ENCODE measurements around the gene SLC35F1. TPM values are rescaled to one million over a fixed set of nuclear protein-coding genes. Genes with fewer than 3 reads are reported as not detected.

SLC35F1 gene
- total RNA-seq, 6 experiments from 2014 or later = 0.12 TPM; not detected in 5

DNA sequence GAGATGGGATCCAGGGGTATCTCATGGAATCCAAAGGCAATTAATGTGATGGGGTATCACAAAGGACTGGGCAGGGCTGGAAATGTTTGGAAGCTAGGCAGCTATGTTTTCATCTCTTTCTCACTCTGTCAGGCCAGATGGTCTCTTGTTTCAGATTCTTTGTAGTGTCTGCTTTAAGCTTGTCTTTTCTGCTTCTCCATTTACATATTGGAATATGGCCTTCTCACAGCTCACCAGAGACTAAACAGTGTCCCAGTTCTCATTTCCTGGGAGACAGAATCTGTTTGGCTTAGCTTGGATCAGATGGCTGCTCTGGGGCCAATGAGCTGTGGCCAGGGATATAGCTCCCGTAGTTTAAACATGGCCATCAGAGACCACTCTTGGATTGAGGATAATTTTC is 78.9 kb downstream of the SLC35F1 start:
- no peaks in the 10 kb centered on the region for H3K36me3 ChIP-seq
- no peak overlapping the region for H3K4me3 ChIP-seq
- no peaks in the 10 kb centered on the region for H3K9me3 ChIP-seq
- intact Hi-C loops (cut with DNase I) = no loop called here
- H3K27me3 ChIP-seq = no peaks in the 10 kb centered on the region
- WGBS (ENCODE audit: insufficient coverage, low coverage, low lambda C conversion rate, missing lambda C conversion rate) = 36% methylated on average over 1 of the region's 1 CpG
- no peak for ATAC-seq
- H3K27ac ChIP-seq = no peak overlapping the region
- no peaks in the 10 kb centered on the region for H3K4me1 ChIP-seq
- no peak for DNase-seq
- TF ChIP-seq, protein P1, sequence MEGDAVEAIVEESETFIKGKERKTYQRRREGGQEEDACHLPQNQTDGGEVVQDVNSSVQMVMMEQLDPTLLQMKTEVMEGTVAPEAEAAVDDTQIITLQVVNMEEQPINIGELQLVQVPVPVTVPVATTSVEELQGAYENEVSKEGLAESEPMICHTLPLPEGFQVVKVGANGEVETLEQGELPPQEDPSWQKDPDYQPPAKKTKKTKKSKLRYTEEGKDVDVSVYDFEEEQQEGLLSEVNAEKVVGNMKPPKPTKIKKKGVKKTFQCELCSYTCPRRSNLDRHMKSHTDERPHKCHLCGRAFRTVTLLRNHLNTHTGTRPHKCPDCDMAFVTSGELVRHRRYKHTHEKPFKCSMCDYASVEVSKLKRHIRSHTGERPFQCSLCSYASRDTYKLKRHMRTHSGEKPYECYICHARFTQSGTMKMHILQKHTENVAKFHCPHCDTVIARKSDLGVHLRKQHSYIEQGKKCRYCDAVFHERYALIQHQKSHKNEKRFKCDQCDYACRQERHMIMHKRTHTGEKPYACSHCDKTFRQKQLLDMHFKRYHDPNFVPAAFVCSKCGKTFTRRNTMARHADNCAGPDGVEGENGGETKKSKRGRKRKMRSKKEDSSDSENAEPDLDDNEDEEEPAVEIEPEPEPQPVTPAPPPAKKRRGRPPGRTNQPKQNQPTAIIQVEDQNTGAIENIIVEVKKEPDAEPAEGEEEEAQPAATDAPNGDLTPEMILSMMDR (IDR thresholded peaks at IDR 0.05) = no peak

DNA sequence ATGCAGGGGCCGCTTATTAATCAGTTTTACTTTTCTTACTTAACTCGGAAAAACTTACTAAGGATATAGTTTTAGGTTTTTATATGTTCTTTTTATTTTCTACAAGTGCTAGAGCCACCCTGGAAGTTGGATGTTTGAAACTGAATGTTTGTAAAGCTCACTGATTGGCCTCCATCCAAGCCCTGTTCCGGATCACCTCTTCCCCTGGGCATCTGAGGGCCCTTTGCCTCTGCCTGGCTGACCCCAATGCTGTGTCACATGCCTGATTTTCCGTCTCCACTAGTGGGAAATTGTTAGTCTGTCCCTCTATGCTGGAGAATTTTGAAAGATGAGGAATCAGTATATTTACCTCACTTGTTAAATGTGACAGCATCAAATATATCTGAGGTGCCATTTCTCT is 79.3 kb downstream of the SLC35F1 start:
- Histone ChIP-seq H3K9me3 (no peaks in the 10 kb centered on the region), H3K27ac (no peak overlapping the region), H3K4me1 (no peaks in the 10 kb centered on the region), H3K4me3 (no peak overlapping the region), H3K36me3 (no peaks in the 10 kb centered on the region), H3K27me3 (no peaks in the 10 kb centered on the region)
- ATAC-seq (no peak), DNase-seq (no peak)
- TF ChIP-seq POLR2A (IDR thresholded peaks at IDR 0.05) = no peak
- TF ChIP-seq, protein P1 (IDR thresholded peaks at IDR 0.05) = no peak
- WGBS (ENCODE audit: insufficient coverage, low coverage, low lambda C conversion rate, missing lambda C conversion rate) = 38% methylated on average over 4 of the region's 4 CpGs
- intact Hi-C loops (cut with DNase I) = no loop called here

DNA sequence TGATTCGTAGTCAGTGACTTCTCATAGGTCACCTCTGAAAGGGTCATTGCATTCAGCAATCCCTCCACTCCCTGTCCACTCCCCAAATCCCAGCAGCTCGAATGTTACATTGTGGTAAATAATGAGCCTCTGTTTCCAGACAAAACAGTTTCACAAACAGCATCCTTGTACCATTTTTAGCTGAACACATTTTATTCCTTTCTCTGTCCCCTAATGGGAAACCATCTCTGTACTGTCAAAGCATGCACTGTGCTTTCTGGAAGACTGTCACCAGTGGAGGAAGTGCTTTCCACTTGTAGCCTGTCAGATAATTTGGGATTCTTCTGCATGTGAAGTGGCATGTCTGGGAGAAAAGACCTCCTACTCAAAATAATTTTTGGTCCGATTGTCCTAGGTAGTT is 82.0 kb downstream of the SLC35F1 start:
- WGBS (ENCODE audit: insufficient coverage, low coverage, low lambda C conversion rate, missing lambda C conversion rate) = 41% methylated on average over 3 of the region's 3 CpGs
- H3K4me1 ChIP-seq = no peaks in the 10 kb centered on the region
- no peaks in the 10 kb centered on the region for H3K9me3 ChIP-seq
- no peak for TF ChIP-seq POLR2A (IDR thresholded peaks at IDR 0.05)
- TF ChIP-seq, protein P1 (IDR thresholded peaks at IDR 0.05) = no peak
- intact Hi-C loops (cut with DNase I) = no loop called here
- no peak overlapping the region for H3K4me3 ChIP-seq
- H3K27me3 ChIP-seq = no peaks in the 10 kb centered on the region
- ATAC-seq (no peak), DNase-seq (no peak)
- no peak overlapping the region for H3K27ac ChIP-seq
- H3K36me3 ChIP-seq = no peaks in the 10 kb centered on the region

GRCh38 chr6:117990151-117990550 is 83.1 kb downstream of the SLC35F1 start:
- Histone ChIP-seq H3K4me1 (no peaks in the 10 kb centered on the region), H3K36me3 (no peaks in the 10 kb centered on the region), H3K9me3 (no peaks in the 10 kb centered on the region), H3K4me3 (no peak overlapping the region), H3K27me3 (no peaks in the 10 kb centered on the region), H3K27ac (no peak overlapping the region)
- intact Hi-C loops (cut with DNase I) = no loop called here
- WGBS (ENCODE audit: insufficient coverage, low coverage, low lambda C conversion rate, missing lambda C conversion rate) = 67% methylated on average over 1 of the region's 1 CpG
- ATAC-seq (no peak), DNase-seq (no peak)
- TF ChIP-seq, protein P1 (IDR thresholded peaks at IDR 0.05) = no peak
- no peak for TF ChIP-seq POLR2A (IDR thresholded peaks at IDR 0.05)

DNA sequence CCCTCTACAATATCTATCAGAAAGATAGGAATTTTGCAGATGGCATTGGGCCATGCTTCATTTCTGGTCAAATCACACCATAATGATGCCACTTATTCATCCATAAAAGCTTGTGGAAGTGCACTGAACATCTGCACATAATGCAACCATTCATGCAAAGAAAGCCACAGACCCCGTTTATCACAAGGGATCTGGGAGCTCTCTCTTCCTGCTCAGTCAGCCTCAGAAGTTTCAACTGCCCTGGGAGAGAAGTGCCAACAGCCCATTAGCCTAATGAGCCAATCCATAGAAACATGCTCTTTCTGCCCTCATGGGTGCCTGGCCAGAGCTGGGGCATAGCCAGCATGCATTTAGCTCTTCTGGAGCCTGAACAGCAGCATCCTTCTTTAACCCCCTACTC is 85.8 kb downstream of the SLC35F1 start:
- ATAC-seq (no peak), DNase-seq (no peak)
- no peaks in the 10 kb centered on the region for H3K27me3 ChIP-seq
- TF ChIP-seq, protein P1 (IDR thresholded peaks at IDR 0.05) = no peak
- no peak for TF ChIP-seq POLR2A (IDR thresholded peaks at IDR 0.05)
- H3K36me3 ChIP-seq = no peaks in the 10 kb centered on the region
- H3K27ac ChIP-seq = no peak overlapping the region
- no peak overlapping the region for H3K4me3 ChIP-seq
- H3K4me1 ChIP-seq = no peaks in the 10 kb centered on the region
- 33% methylated on average over 1 of the region's 1 CpG for WGBS (ENCODE audit: insufficient coverage, low coverage, low lambda C conversion rate, missing lambda C conversion rate)
- intact Hi-C loops (cut with DNase I) = no loop called here
- H3K9me3 ChIP-seq = no peaks in the 10 kb centered on the region
